ENCODE measurements around the gene GK. TPM values are rescaled to one million over a fixed set of nuclear protein-coding genes. Genes with fewer than 3 reads are reported as not detected.
"Not testable (repeated sequence)": the region's sequence is repeated elsewhere in the genome, so short reads cannot be mapped to it uniquely, and the experiment has no call there.

The GK gene
- total RNA-seq, 1 donor from 2014 or later: 15.1 TPM

GRCh38 chrX:30663322-30663721 lies 10.1 kb downstream of the GK start:
- Mint-ChIP-seq H3K4me3 (no peak overlapping the region), H3K27ac (no peak overlapping the region), H3K27me3 (no peaks in the 10 kb centered on the region), H3K4me1 (peaks cover 4% of the 10 kb centered on the region), H3K9me3 (no peaks in the 10 kb centered on the region), H3K36me3 (ENCODE audit: low read depth) (peaks cover 7% of the 10 kb centered on the region)
- TF ChIP-seq CTCF (IDR thresholded peaks at IDR 0.05): no peak
- ATAC-seq (ENCODE audit: low read depth) (no peak), DNase-seq (no peak)
- ChIA-PET CTCF (no interaction called here), POLR2A (no interaction called here)
- intact Hi-C loops (cut with micrococcal nuclease): no loop called here

- Mint-ChIP-seq H3K9me3 (no peaks in the 10 kb centered on the region), H3K4me1 (no peaks in the 10 kb centered on the region)
- CTCF ChIA-PET: no interaction called here
These were observed 12.2 kb downstream of the GK start for GRCh38 chrX:30665471-30665870.

GRCh38 chrX:30666094-30666493 lies 12.9 kb downstream of the GK start:
- DNase-seq (no peak), ATAC-seq (ENCODE audit: low read depth) (no peak)
- H3K27ac Mint-ChIP-seq: no peak overlapping the region
- ChIA-PET CTCF (no interaction called here), POLR2A (no interaction called here)
- H3K36me3 Mint-ChIP-seq (ENCODE audit: low read depth): peaks cover 19% of the 10 kb centered on the region
- intact Hi-C loops (cut with micrococcal nuclease): no loop called here
- TF ChIP-seq CTCF (IDR thresholded peaks at IDR 0.05): no peak
- no peaks in the 10 kb centered on the region for H3K4me1 Mint-ChIP-seq
- H3K9me3 Mint-ChIP-seq: no peaks in the 10 kb centered on the region
- H3K4me3 Mint-ChIP-seq: no peak overlapping the region
- no peaks in the 10 kb centered on the region for H3K27me3 Mint-ChIP-seq

More at GRCh38 chrX:30665471-30665870, 12.2 kb downstream of the GK start:
- H3K27ac Mint-ChIP-seq: no peak overlapping the region
- peaks cover 17% of the 10 kb centered on the region for H3K36me3 Mint-ChIP-seq (ENCODE audit: low read depth)
- ATAC-seq (ENCODE audit: low read depth): no peak
- POLR2A ChIA-PET: no interaction called here
- no peak overlapping the region for H3K4me3 Mint-ChIP-seq
- TF ChIP-seq CTCF (IDR thresholded peaks at IDR 0.05): no peak
- no peak for DNase-seq
- H3K27me3 Mint-ChIP-seq: no peaks in the 10 kb centered on the region
- intact Hi-C loops (cut with micrococcal nuclease): no loop called here

GRCh38 chrX:30668581-30668980 lies 15.4 kb downstream of the GK start:
- TF ChIP-seq CTCF (IDR thresholded peaks at IDR 0.05): no peak
- intact Hi-C loops (cut with micrococcal nuclease): no loop called here

GRCh38 chrX:30671189-30671588 lies 18.0 kb downstream of the GK start:
- H3K4me3 Mint-ChIP-seq; intact Hi-C loops (cut with micrococcal nuclease); ATAC-seq (ENCODE audit: low read depth); H3K27me3 Mint-ChIP-seq; CTCF ChIA-PET; DNase-seq; H3K9me3 Mint-ChIP-seq; H3K4me1 Mint-ChIP-seq; H3K27ac Mint-ChIP-seq: not testable (repeated sequence)
- H3K36me3 Mint-ChIP-seq (ENCODE audit: low read depth): peaks cover 32% of the 10 kb centered on the region
- POLR2A ChIA-PET: interaction anchor here (0.7 to 1.5 kb wide), 2 partner anchors 18 to 46 kb away, joined by 5 to 7 read pairs; partner anchors contain the start of gene GK

More at GRCh38 chrX:30668581-30668980, 15.4 kb downstream of the GK start:
- Mint-ChIP-seq H3K27ac (no peak overlapping the region), H3K9me3 (no peaks in the 10 kb centered on the region), H3K4me1 (no peaks in the 10 kb centered on the region), H3K27me3 (no peaks in the 10 kb centered on the region), H3K36me3 (ENCODE audit: low read depth) (peaks cover 23% of the 10 kb centered on the region), H3K4me3 (no peak overlapping the region)
- no peak for ATAC-seq (ENCODE audit: low read depth)
- DNase-seq: no peak
- ChIA-PET CTCF (no interaction called here), POLR2A (no interaction called here)

- ChIA-PET CTCF (interaction anchor here (0.9 kb wide), 1 partner anchor 9 kb away, joined by 3 read pairs; no protein-coding TSS in a partner anchor), POLR2A (no interaction called here)
- Mint-ChIP-seq H3K4me1 (no peaks in the 10 kb centered on the region), H3K36me3 (ENCODE audit: low read depth) (peaks cover 35% of the 10 kb centered on the region), H3K27ac (no peak overlapping the region), H3K4me3 (no peak overlapping the region), H3K9me3 (no peaks in the 10 kb centered on the region), H3K27me3 (no peaks in the 10 kb centered on the region)
- intact Hi-C loops (cut with micrococcal nuclease): no loop called here
- DNase-seq (no peak), ATAC-seq (ENCODE audit: low read depth) (no peak)
- TF ChIP-seq CTCF (IDR thresholded peaks at IDR 0.05): no peak
These were observed 20.0 kb downstream of the GK start for GRCh38 chrX:30673127-30673796.
